Ascending aorta (tissue), 2 donors: ENCODE results near the gene ZNF76. TPM values are rescaled to one million over a fixed set of nuclear protein-coding genes. Genes with fewer than 3 reads are reported as not detected.

ENCODE experiments used
- DNase-seq, 2 donors: peaks; one replicate each; pipeline ENCODE4 v3.0.0-alpha.2; 2019; ENCODE audit warnings: low spot score in 2 of 2
- H3K27ac ChIP-seq, 2 donors: fragments of 200-600 bp; sonication (generic); one replicate each; pipeline ENCODE4 v1.5.1; 2016 to 2017; ENCODE audit warnings: mild to moderate bottlenecking in 1 of 2
- H3K27me3 ChIP-seq: fragments of 200-600 bp; sonication (generic); one replicate; pipeline ENCODE4 v1.5.1; 2017
- H3K36me3 ChIP-seq, 2 donors: fragments of 200-600 bp; sonication (generic); one replicate each; pipeline ENCODE4 v1.5.1; 2016
- H3K4me1 ChIP-seq, 2 donors: fragments of 200-600 bp; sonication (generic); one replicate each; pipeline ENCODE4 v1.5.1; 2016 to 2017; ENCODE audit warnings: mild to moderate bottlenecking in 1 of 2
- H3K4me3 ChIP-seq, 2 donors: fragments of 200-600 bp; sonication (generic); one replicate each; pipeline ENCODE4 v1.5.1; 2016 to 2017; ENCODE audit warnings: mild to moderate bottlenecking in 1 of 2
- H3K9me3 ChIP-seq, 2 donors: fragments of 200-600 bp; sonication (generic); one replicate each; pipeline ENCODE4 v1.5.1; 2016
- CTCF ChIP-seq, 3 experiments: fragments of 200-600 bp in 2 of 3; fragments of 450-650 bp in 1 of 3; sonication (generic) in 2 of 3; IDR thresholded peaks; one replicate each; pipeline ENCODE4 v1.5.1; 2016 to 2019; ENCODE audit warnings: antibody characterized with exemption in 3 of 3, mild to moderate bottlenecking in 1 of 3, moderate library complexity in 1 of 3
- intact Hi-C: fragments of 100-400 bp; cut with DNase I; formaldehyde crosslinking; loops from one replicate; pipeline ENCODE4 v1.15.1; 2023
- total RNA-seq: library from RNA; depleted of rRNA; stranded (reverse); fragments of >200 nt; gene quantifications from one replicate; pipeline ENCODE4 v1.1.0, GENCODE V29; 2016

ZNF76 gene
- total RNA-seq, 1 donor from 2014 or later = 55.7 TPM

GRCh38 chr6:35236223-35236622 is 23.3 kb upstream of the ZNF76 start:
- Histone ChIP-seq H3K9me3 (no peaks in the 10 kb centered on the region), H3K4me1 (peaks cover 11 to 30% of the 10 kb centered on the region in 2 donors), H3K27ac (peak overlapping the region; percentile 78 to 89), H3K4me3 (no peak overlapping the region), H3K27me3 (no peaks in the 10 kb centered on the region), H3K36me3 (peaks cover 33 to 44% of the 10 kb centered on the region in 2 donors)
- DNase-seq = no peak
- TF ChIP-seq CTCF (IDR thresholded peaks at IDR 0.05) = no peak
- intact Hi-C loops = no loop called here

- no peak overlapping the region for H3K4me3 ChIP-seq
- no peaks in the 10 kb centered on the region for H3K9me3 ChIP-seq
- H3K4me1 ChIP-seq = peaks cover 8 to 24% of the 10 kb centered on the region in 2 donors
- no peak for DNase-seq
- TF ChIP-seq CTCF (IDR thresholded peaks at IDR 0.05) = no peak
- intact Hi-C loops = no loop called here
- H3K36me3 ChIP-seq = peaks cover 40 to 54% of the 10 kb centered on the region in 2 donors
- H3K27ac ChIP-seq = peak overlapping the region; percentile 78 to 89
- H3K27me3 ChIP-seq = no peaks in the 10 kb centered on the region
These were observed 22.1 kb upstream of the ZNF76 start for GRCh38 chr6:35237476-35237875.

GRCh38 chr6:35238843-35239289 is 20.7 kb upstream of the ZNF76 start:
- intact Hi-C loops = loop anchor here (2.0 kb wide), 2 partner anchors 22 to 32 kb away; no protein-coding TSS in a partner anchor
- peak; percentile 42 to 86 for DNase-seq
- peaks cover 8 to 24% of the 10 kb centered on the region in 2 donors for H3K4me1 ChIP-seq
- peaks cover 43 to 58% of the 10 kb centered on the region in 2 donors for H3K36me3 ChIP-seq
- no peaks in the 10 kb centered on the region for H3K9me3 ChIP-seq
- no peak overlapping the region for H3K4me3 ChIP-seq
- no peak for TF ChIP-seq CTCF (IDR thresholded peaks at IDR 0.05)
- H3K27me3 ChIP-seq = no peaks in the 10 kb centered on the region
- H3K27ac ChIP-seq = peak overlapping the region; percentile 78 to 89

- H3K27ac ChIP-seq = peak overlapping the region; percentile 78 to 89
- no peak for DNase-seq
- intact Hi-C loops = loop anchor here (2.0 kb wide), 2 partner anchors 23 to 33 kb away; no protein-coding TSS in a partner anchor
These were observed 20.0 kb upstream of the ZNF76 start for GRCh38 chr6:35239581-35239980.

GRCh38 chr6:35240838-35241801 is 18.4 kb upstream of the ZNF76 start:
- no peaks in the 10 kb centered on the region for H3K9me3 ChIP-seq
- peaks cover 8 to 24% of the 10 kb centered on the region in 2 donors for H3K4me1 ChIP-seq
- peak in 1 of 2 donors; percentile 86 for DNase-seq
- TF ChIP-seq CTCF (IDR thresholded peaks at IDR 0.05) = peak; percentile 91 to 96 (median 93)
- H3K27me3 ChIP-seq = no peaks in the 10 kb centered on the region
- no peak overlapping the region for H3K4me3 ChIP-seq
- H3K27ac ChIP-seq = peak overlapping the region; percentile 78 to 89
- H3K36me3 ChIP-seq = peaks cover 50 to 58% of the 10 kb centered on the region in 2 donors
- intact Hi-C loops = loop anchor here (1.0 to 2.0 kb wide), 2 partner anchors 95 to 254 kb away; no protein-coding TSS in a partner anchor

More at GRCh38 chr6:35239581-35239980, 20.0 kb upstream of the ZNF76 start:
- Histone ChIP-seq H3K9me3 (no peaks in the 10 kb centered on the region), H3K4me3 (no peak overlapping the region), H3K4me1 (peaks cover 8 to 24% of the 10 kb centered on the region in 2 donors), H3K27me3 (no peaks in the 10 kb centered on the region), H3K36me3 (peaks cover 48 to 58% of the 10 kb centered on the region in 2 donors)
- TF ChIP-seq CTCF (IDR thresholded peaks at IDR 0.05) = no peak
